ENCODE results near the gene NAV2. TPM values are rescaled to one million over a fixed set of nuclear protein-coding genes. Genes with fewer than 3 reads are reported as not detected.

Gene NAV2
- total RNA-seq, 1 experiment from 2014 or later, result 23.3 TPM

GRCh38 chr11:19878520-19878919, 165.9 kb downstream of the NAV2 start:
- no peak for TF ChIP-seq CTCF (conservative IDR thresholded peaks at IDR 0.05)
- no peak for TF ChIP-seq EZH2 (IDR thresholded peaks at IDR 0.05; ENCODE audit: low read depth)
- intact Hi-C loops (cut with micrococcal nuclease; ENCODE audit: unreplicated experiment), result no loop called here
- Histone ChIP-seq H3K4me2 (no peak overlapping the region), H3K79me2 (ENCODE audit: low read depth) (no peaks in the 10 kb centered on the region), H2AFZ (no peak overlapping the region), H3K9me3 (ENCODE audit: insufficient read depth, low read depth) (no peaks in the 10 kb centered on the region), H3K4me3 (no peak overlapping the region), H3K27ac (no peak overlapping the region), H3K36me3 (ENCODE audit: low read depth) (no peaks in the 10 kb centered on the region), H3K4me1 (replicated peaks; ENCODE audit: insufficient read depth) (no peaks in the 10 kb centered on the region), H3F3A (ENCODE audit: insufficient read depth, low read depth) (no peaks in the 10 kb centered on the region), H3K9me2 (ENCODE audit: insufficient read depth) (no peaks in the 10 kb centered on the region), H3K27me3 (ENCODE audit: insufficient read depth, low read depth) (no peaks in the 10 kb centered on the region), H4K20me1 (ENCODE audit: insufficient read depth) (no peaks in the 10 kb centered on the region)
- no peak for DNase-seq
- ChIA-PET CTCF (no interaction called here), POLR2A (ENCODE audit: unreplicated experiment) (no interaction called here)
- BruUV-seq (replicated peaks), result no TSS peak

- no TSS peak for BruUV-seq (replicated peaks)
- no peak overlapping the region for H3K4me3 ChIP-seq
- H3K4me1 ChIP-seq (replicated peaks; ENCODE audit: insufficient read depth), result no peaks in the 10 kb centered on the region
- no peaks in the 10 kb centered on the region for H3K9me3 ChIP-seq (ENCODE audit: insufficient read depth, low read depth)
- TF ChIP-seq CTCF (conservative IDR thresholded peaks at IDR 0.05) (no peak), EZH2 (IDR thresholded peaks at IDR 0.05; ENCODE audit: low read depth) (no peak)
- H3K27ac ChIP-seq, result no peak overlapping the region
- no peak overlapping the region for H2AFZ ChIP-seq
- H3F3A ChIP-seq (ENCODE audit: insufficient read depth, low read depth), result no peaks in the 10 kb centered on the region
- H3K4me2 ChIP-seq, result no peak overlapping the region
- no peaks in the 10 kb centered on the region for H4K20me1 ChIP-seq (ENCODE audit: insufficient read depth)
- no peaks in the 10 kb centered on the region for H3K79me2 ChIP-seq (ENCODE audit: low read depth)
- H3K27me3 ChIP-seq (ENCODE audit: insufficient read depth, low read depth), result no peaks in the 10 kb centered on the region
- no peaks in the 10 kb centered on the region for H3K9me2 ChIP-seq (ENCODE audit: insufficient read depth)
- no peaks in the 10 kb centered on the region for H3K36me3 ChIP-seq (ENCODE audit: low read depth)
- ChIA-PET POLR2A (ENCODE audit: unreplicated experiment) (interaction anchor here (0.8 kb wide), 1 partner anchor 27 kb away, joined by 4 read pairs; no protein-coding TSS in a partner anchor), CTCF (no interaction called here)
- intact Hi-C loops (cut with micrococcal nuclease; ENCODE audit: unreplicated experiment), result no loop called here
- no peak for DNase-seq
These were observed 166.9 kb downstream of the NAV2 start for GRCh38 chr11:19879307-19880087.

- CTCF ChIA-PET, result no interaction called here
- H3K36me3 ChIP-seq (ENCODE audit: low read depth), result no peaks in the 10 kb centered on the region
- BruUV-seq (replicated peaks), result no TSS peak
These were observed 167.4 kb downstream of the NAV2 start for GRCh38 chr11:19880088-19880345.

More at GRCh38 chr11:19880088-19880345, 167.4 kb downstream of the NAV2 start:
- DNase-seq, result no peak
- Histone ChIP-seq H3K9me3 (ENCODE audit: insufficient read depth, low read depth) (no peaks in the 10 kb centered on the region), H2AFZ (no peak overlapping the region), H3K4me1 (replicated peaks; ENCODE audit: insufficient read depth) (no peaks in the 10 kb centered on the region), H3K4me2 (no peak overlapping the region), H4K20me1 (ENCODE audit: insufficient read depth) (no peaks in the 10 kb centered on the region), H3F3A (ENCODE audit: insufficient read depth, low read depth) (no peaks in the 10 kb centered on the region), H3K27me3 (ENCODE audit: insufficient read depth, low read depth) (no peaks in the 10 kb centered on the region), H3K79me2 (ENCODE audit: low read depth) (no peaks in the 10 kb centered on the region), H3K4me3 (no peak overlapping the region), H3K27ac (no peak overlapping the region), H3K9me2 (ENCODE audit: insufficient read depth) (no peaks in the 10 kb centered on the region)
- TF ChIP-seq CTCF (conservative IDR thresholded peaks at IDR 0.05) (no peak), EZH2 (IDR thresholded peaks at IDR 0.05; ENCODE audit: low read depth) (no peak)
- intact Hi-C loops (cut with micrococcal nuclease; ENCODE audit: unreplicated experiment), result no loop called here
- POLR2A ChIA-PET (ENCODE audit: unreplicated experiment), result interaction anchor here (0.8 kb wide), 1 partner anchor 28 kb away, joined by 4 read pairs; no protein-coding TSS in a partner anchor

Measured in PC-9 (cell line).